Amygdala (tissue), 56 donors: ENCODE results near the gene CST9L.

Experiments
- DNase-seq, 56 donors: peaks; one replicate each; lab custom pipeline; 2025; lab: John Stamatoyannopoulos, UW

Gene CST9L

GRCh38 chr20:23568320-23568970 lies at the start of gene CST9L:
Gene CST9L, minus strand, starts transcription at chr20:23568484. Its CDS starts 34 bp downstream, at chr20:23568450.
- DNase-seq: no peak

DNA sequence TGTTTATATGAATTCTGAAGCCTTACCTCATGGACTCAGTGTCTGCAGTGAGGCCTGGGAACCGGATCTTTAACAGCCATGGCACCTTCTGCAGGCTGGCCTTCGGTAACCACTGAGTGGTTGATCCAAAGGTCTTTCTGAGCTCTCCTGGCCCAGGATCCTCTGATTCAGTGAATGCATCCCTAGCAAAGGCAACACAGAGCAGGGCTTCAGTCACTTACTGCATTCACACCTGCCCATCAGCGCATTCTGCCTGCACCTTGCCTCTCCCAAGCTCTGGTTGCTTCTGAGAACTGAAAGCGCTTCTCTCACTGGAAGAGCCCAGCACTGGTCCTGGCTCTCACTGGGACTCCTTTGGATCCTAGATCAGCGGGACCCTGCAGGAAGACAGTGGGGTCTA lies 45.9 kb upstream of the CST9L start:
- no peak for DNase-seq

DNA sequence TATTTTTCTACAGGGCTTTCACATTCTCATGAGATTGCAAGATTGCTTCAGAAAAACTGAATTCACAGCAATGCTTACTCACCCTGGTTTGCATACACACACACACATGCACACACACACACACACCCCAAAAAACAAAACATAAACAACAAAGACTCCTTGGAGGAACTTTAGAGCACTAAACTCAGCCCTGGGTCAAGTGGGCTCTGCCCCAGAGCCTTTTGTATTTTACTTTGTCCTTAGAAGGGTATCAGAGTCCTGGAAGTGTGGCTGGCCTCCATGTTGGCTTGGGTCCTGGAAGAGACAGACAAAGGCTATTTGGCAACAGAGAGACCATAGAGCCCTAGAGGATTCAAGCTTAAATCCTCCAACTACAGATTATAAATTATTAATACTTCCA lies 45.4 kb upstream of the CST9L start:
- peak in 4 of 56 donors; percentile 33 to 47 (median 38) for DNase-seq

DNA sequence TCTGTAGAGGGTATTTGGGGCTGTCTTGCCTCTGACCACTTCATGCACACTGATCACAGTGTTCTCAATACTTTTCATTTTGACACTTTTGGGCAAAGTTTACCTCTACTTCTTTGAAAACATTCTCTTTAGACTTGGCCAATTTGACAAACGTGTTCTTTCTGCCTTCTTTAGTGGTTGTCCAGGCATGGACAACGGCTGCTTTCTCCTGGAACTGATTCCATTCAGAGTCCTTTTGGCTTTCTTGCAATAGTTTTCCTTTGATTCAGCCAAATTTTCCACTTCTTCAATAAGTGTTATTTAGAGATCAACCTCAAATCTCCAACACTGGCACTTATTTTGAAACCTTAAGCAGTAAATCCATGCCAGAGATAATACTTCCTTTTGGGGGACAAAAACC lies 44.1 kb upstream of the CST9L start:
- peak in 4 of 56 donors; percentile 14 to 55 (median 40) for DNase-seq

DNA sequence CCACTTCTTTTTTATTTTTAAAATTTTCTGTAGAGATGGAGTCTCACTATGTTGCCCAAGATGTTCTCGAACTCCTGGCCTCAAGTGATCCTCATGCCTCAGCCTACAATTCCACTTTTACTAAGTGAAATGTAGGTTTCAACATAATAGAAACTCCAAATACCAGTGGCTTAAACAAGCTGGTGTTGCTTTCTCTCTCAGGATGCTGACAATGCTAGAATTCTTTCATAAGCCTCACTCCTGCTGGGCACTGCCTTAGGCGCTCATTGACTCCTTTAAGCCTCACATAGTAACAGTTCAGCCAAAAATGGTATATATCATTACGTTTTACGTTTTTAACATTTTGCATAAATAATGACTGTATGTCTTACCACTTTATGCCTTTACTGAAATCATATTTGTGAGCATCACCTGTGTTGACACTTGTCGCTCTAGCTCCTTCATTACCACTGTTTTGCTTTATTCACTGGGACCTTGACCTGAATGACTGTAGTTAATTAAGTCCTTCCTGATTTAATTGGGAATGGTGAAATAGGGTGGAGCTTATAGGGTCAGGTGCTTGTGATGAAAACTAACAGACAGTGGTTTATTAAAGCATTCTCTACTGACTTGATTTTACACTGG lies 41.3 kb upstream of the CST9L start:
- DNase-seq: no peak

DNA sequence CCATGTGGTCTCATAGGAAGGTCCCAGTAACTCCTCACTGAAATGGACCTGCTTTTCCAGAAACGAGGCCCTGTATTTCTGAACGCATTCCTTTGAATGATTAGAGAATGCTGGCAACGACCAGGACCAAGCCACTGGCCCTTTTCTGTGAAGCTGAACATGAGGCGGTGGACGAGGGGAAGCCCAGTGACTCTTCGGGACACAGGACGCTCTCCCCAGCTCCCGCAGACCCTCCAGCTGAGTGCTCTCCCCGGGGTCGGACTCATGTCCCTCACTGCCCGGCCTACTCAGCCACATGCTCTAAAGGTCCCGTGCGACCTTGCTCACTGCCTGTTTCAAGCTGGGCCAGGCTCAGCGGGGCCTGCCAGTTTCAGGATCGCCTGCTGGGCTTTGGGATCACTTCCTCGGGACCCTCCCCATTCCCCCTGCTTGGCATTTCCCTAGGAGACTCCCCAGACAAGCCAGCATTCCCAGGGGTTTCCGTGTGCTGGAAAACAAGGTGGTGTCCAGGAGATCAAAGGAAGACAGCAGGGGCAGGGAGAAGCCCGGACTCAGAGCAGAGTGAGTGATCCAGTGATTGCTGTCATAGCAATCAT lies 40.1 kb upstream of the CST9L start:
- no peak for DNase-seq

- no peak for DNase-seq
Observed at GRCh38 chr20:23607497-23608245, 39.4 kb upstream of the CST9L start.

DNA sequence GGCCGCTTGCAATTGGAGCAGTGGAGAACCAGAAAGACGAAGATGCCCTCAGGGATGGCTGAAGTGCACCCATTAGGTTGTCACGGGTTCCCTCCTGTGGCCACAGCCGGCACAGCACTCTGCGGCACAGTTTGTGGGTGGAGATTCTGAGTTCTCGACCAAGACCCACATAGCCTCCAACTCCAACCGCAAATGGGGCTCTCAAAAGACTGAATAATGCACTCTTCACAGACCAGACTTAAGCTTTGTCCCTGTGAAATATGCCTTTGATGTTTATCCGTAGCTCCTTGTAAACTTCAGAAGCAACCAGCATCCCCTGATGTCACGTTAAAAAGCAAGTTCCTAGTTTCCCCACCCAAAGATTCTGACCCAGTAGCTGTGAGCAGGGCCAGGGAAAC lies 38.4 kb upstream of the CST9L start:
- peak in 48 of 56 donors; percentile 5 to 74 (median 40) for DNase-seq

GRCh38 chr20:23605867-23606651 lies 37.8 kb upstream of the CST9L start, which contains the start of gene CST9:
Gene CST9, minus strand, starts transcription at chr20:23605917. Its CDS starts 53 bp downstream, at chr20:23605864.
- DNase-seq: no peak

- no peak for DNase-seq
Observed at GRCh38 chr20:23604306-23604705, 36.0 kb upstream of the CST9L start.

GRCh38 chr20:23603321-23603720 lies 35.0 kb upstream of the CST9L start:
- DNase-seq: no peak

- DNase-seq: no peak
Observed at GRCh38 chr20:23602699-23603098, 34.4 kb upstream of the CST9L start.

DNA sequence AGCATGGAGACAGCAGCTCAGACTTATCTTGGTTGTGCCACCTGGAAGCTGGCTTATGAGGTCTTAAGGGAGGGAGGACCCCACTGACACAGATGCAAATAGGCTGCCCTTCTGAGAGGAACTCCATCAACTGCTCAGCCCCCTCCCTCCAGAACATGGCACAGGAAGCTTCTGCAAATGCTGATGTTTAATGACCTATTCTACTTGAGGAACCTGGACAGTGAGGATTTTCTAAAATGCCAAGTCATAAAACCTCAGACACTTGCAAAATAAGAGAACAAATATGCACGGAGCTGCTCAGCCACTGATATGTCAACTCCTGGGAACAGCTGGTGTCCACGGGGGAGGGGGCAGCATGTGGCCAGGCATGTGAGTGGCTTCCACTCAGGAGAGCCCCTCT lies 34.0 kb upstream of the CST9L start:
- DNase-seq: no peak

- DNase-seq: no peak
Observed at GRCh38 chr20:23601715-23602114, 33.4 kb upstream of the CST9L start.

GRCh38 chr20:23598481-23598880 lies 30.2 kb upstream of the CST9L start:
- DNase-seq: no peak

- DNase-seq: no peak
Observed at GRCh38 chr20:23596579-23597250, 28.4 kb upstream of the CST9L start.

GRCh38 chr20:23595941-23596340 lies 27.7 kb upstream of the CST9L start:
- DNase-seq: no peak

DNA sequence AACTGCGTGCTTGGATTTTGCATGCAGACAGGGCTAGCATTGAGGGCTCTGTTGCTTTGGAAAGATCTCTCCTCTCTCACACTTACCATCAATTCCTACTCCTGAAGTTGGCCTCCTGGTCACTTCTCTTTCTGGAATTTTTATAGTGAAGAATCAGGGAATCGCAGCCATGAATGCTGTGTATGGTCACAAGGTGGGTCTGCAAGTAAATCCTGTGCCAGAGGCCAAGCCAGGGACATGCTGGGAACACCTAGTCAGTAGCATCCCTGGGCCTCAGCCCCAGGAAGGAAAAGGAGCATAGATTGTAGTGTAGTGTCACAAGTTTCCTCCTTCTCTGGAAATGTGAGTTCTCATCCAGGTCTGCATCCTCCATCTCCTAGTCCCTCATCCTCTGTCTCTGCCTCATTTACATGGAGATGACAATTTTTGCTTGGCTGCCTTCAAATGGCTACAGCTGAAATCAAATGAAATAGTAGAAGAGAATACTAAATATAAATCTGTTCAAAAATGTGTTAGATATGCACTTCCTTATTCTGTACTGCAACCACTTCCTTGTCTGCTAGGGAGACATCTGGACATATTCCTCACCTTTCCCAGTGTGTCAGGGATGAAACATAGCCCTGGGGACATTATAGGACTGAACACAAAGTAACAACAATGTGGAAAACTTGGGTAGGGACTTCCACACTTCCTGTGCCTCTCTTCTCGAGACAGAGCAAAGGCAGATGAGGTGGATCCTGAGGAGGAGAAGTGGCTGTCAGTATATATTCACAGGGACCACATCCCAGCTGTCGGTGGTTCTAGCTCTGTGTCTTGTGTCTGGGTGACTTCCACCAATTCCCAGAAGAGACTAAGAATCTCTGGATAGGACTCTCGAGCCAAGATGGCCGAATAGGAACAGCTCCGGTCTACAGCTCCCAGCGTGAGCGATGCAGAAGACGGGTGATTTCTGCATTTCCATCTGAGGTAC lies 20.4 kb upstream of the CST9L start:
- DNase-seq: no peak

DNA sequence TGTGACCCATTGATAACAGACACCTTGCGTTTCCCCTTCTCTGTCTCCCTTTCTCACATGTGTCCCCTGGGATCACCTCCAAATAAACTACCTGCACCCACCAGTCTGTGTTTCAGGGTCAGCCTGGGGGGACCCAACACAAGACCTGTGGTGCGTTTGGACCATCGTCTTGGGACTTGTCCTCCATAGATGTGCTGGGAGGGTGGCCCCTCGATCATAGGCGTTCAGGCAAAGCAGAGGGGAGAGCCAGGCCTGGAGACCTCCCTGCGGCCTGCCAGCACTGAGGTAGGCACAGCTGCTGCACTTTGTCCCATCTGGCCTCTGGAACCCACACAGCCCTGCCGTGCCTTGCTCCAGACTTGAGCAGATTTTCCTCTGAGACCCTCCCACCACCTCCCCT lies 19.3 kb upstream of the CST9L start:
- no peak for DNase-seq
